Panc1 (cell line): ENCODE data around the gene CLC. TPM values are rescaled to one million over a fixed set of nuclear protein-coding genes. Genes with fewer than 3 reads are reported as not detected.

Experiments used
- ATAC-seq: fragments of 200-7000 bp; cut with Tn5 transposase; 2 replicates; pipeline ENCODE4 v1.9.1; 2020; ENCODE audit warnings: mild to moderate bottlenecking, moderate library complexity
- BruUV-seq: library from RNA; stranded (reverse); fragments of 400-500 nt; replicated peaks from 2 replicates; lab custom pipeline; 2021; lab: Mats Ljungman, UMichigan
- CTCF ChIA-PET: fragments of 300-600 bp; sonication (Branson Sonifier 250); formaldehyde crosslinking; loops from one replicate; lab custom pipeline; 2022; ENCODE audit warnings: antibody characterized with exemption; lab: Charles Lee
- POLR2A ChIA-PET: fragments of 300-600 bp; sonication (Branson Sonifier 250); formaldehyde crosslinking; loops from one replicate; lab custom pipeline; 2022; ENCODE audit warnings: antibody characterized with exemption; lab: Charles Lee
- DNase-seq: peaks from one replicate; pipeline ENCODE4 v3.0.0-alpha.2; 2010; ENCODE audit warnings: low read depth, low spot score
- H3K27ac ChIP-seq: 2 replicates; pipeline ENCODE4 v1.5.1; 2011; ENCODE audit warnings: mild to moderate bottlenecking, low read length, inconsistent platforms
- H3K27me3 ChIP-seq: fragments of 200-500 bp; sonication (Bioruptor generic); 2 replicates; pipeline ENCODE4 v1.6.0; 2014; ENCODE audit warnings: low read length, inconsistent platforms; ENCODE audit not compliant: control insufficient read depth, insufficient read depth
- H3K36me3 ChIP-seq: fragments of 200-500 bp; sonication (Bioruptor generic); 2 replicates; pipeline ENCODE4 v1.5.1; 2014; ENCODE audit warnings: inconsistent platforms, mild to moderate bottlenecking, low read length, moderate library complexity; ENCODE audit not compliant: control insufficient read depth, insufficient read depth
- H3K4me1 ChIP-seq: 2 replicates; pipeline ENCODE4 v1.5.1; 2011; ENCODE audit warnings: inconsistent platforms, mild to moderate bottlenecking, low read length, moderate library complexity; ENCODE audit not compliant: control insufficient read depth, insufficient read depth
- H3K4me3 ChIP-seq, 2 experiments: 2 replicates each; pipeline ENCODE4 v1.5.1; 2011 to 2012; ENCODE audit warnings: low read depth in 2 of 2, low read length in 2 of 2, mild to moderate bottlenecking in 2 of 2, inconsistent platforms in 1 of 2, moderate library complexity in 1 of 2
- H3K9me3 ChIP-seq: fragments of 200-500 bp; sonication (Bioruptor generic); 2 replicates; pipeline ENCODE4 v1.5.1; 2014; ENCODE audit warnings: low read depth, mild to moderate bottlenecking, inconsistent platforms, low read length, moderate library complexity; ENCODE audit not compliant: control insufficient read depth, insufficient read depth
- CTCF ChIP-seq: fragments of 450-650 bp; IDR thresholded peaks from 2 replicates; pipeline ENCODE4 v1.5.1; 2017; ENCODE audit warnings: mild to moderate bottlenecking
- POLR2AphosphoS5 ChIP-seq: IDR thresholded peaks from 2 replicates; pipeline ENCODE4 v1.6.1; 2012; ENCODE audit warnings: mild to moderate bottlenecking, low read depth, low read length, moderate library complexity
- REST ChIP-seq, 2 experiments: IDR thresholded peaks; 2 replicates each; pipeline ENCODE4 v1.6.1; 2011 to 2012; ENCODE audit warnings: low read depth in 2 of 2, control low read depth in 1 of 2, low read length in 1 of 2, mild to moderate bottlenecking in 1 of 2, moderate library complexity in 1 of 2; ENCODE audit not compliant: insufficient read depth in 1 of 2
- SIN3A ChIP-seq: IDR thresholded peaks from 2 replicates; pipeline ENCODE4 v1.6.1; 2012; ENCODE audit warnings: low read depth, mild to moderate bottlenecking, low read length, moderate library complexity, borderline replicate concordance; ENCODE audit not compliant: insufficient read depth
- TCF7L2 ChIP-seq: IDR thresholded peaks from 2 replicates; pipeline ENCODE4 v1.6.1; 2011; ENCODE audit warnings: mild to moderate bottlenecking, low read depth, low read length, inconsistent platforms
- in situ Hi-C: cut with HindIII; loops from 2 replicates; pipeline ENCODE4 v1.10.0; 2016; ENCODE audit warnings: low sequenced_read_pairs, low pct_unique_long_range_greater_than_20kb
- intact Hi-C: fragments of 100-400 bp; cut with micrococcal nuclease; formaldehyde crosslinking; loops from one replicate; pipeline ENCODE4 v1.10.0; 2022; ENCODE audit not compliant: unreplicated experiment
- total RNA-seq: library from RNA; stranded (reverse); gene quantifications from one replicate; pipeline ENCODE4 v1.2.1, GENCODE V29; 2021; ENCODE audit not compliant: unreplicated experiment

The CLC gene
- total RNA-seq, 1 experiment from 2014 or later: not detected

DNA sequence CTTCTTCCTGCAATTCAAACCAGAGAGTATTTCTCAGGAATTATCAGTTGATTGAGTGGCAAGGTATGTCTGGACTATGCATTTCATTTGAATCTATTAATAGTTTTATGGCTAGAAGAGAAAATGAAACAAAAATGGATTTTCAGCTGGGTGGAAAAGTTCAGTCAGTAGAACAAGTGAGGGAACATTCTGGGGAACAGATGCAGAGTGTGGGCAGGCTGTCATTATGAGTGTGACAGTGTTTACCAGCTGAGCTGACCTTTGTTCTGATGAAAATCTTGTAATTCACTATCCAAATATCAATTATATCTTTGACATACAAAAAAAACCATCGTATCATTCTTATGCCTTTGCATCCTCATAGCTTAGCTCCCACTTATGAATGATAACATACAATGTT, 2.6 kb upstream of the CLC start:
- in situ Hi-C loops (loop anchor here (10.0 kb wide), 1 partner anchor 124 kb away; no protein-coding TSS in a partner anchor), intact Hi-C loops (no loop called here)
- H3K4me3 ChIP-seq: no peak overlapping the region
- no peaks in the 10 kb centered on the region for H3K36me3 ChIP-seq
- ChIA-PET CTCF (interaction anchor here (0.8 to 1.2 kb wide), 2 partner anchors 189 to 228 kb away, joined by 3 to 4 read pairs; no protein-coding TSS in a partner anchor), POLR2A (no interaction called here)
- ATAC-seq (no peak), DNase-seq (no peak)
- BruUV-seq: no TSS peak
- H3K27ac ChIP-seq: no peak overlapping the region
- peaks cover 84% of the 10 kb centered on the region for H3K27me3 ChIP-seq
- H3K4me1 ChIP-seq: no peaks in the 10 kb centered on the region
- H3K9me3 ChIP-seq: no peaks in the 10 kb centered on the region
- no peak for TF ChIP-seq POLR2AphosphoS5
- TF ChIP-seq SIN3A: no peak
- no peak for TF ChIP-seq CTCF
- TF ChIP-seq REST (IDR thresholded peaks at IDR 0.05; ENCODE audit: insufficient read depth in 1 of 2, low read depth in 2 of 2, low read length in 1 of 2): no peak
- TF ChIP-seq TCF7L2: no peak

DNA sequence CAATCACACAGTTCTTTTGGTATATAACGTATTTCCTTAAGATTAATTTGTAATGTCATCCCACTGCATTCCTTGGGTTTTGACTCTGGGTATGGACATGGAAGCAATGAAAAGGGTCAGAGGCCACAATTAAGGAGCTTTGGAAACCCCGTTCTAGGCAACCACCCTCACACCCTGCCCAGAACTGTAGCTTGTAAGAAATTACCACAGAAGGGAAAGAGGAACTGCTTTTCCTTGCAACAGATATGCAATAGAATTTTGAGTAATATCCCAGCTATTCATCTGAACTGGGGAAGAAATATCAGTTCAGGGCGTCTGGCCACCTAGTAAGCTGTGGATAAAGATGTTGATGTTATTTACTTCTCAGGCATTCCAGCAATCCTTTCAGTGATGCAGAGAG, 985 bp upstream of the CLC start:
- DNase-seq (no peak), ATAC-seq (no peak)
- intact Hi-C loops: no loop called here
- in situ Hi-C loops: no loop called here
- Histone ChIP-seq H3K36me3 (no peaks in the 10 kb centered on the region), H3K9me3 (no peaks in the 10 kb centered on the region), H3K27ac (no peak overlapping the region), H3K4me1 (no peaks in the 10 kb centered on the region), H3K27me3 (peaks cover 82% of the 10 kb centered on the region), H3K4me3 (no peak overlapping the region)
- TF ChIP-seq TCF7L2: no peak
- TF ChIP-seq POLR2AphosphoS5: no peak
- no peak for TF ChIP-seq SIN3A
- no peak for TF ChIP-seq CTCF
- TF ChIP-seq REST (IDR thresholded peaks at IDR 0.05; ENCODE audit: insufficient read depth in 1 of 2, low read depth in 2 of 2, low read length in 1 of 2): no peak
- CTCF ChIA-PET: interaction anchor here (0.6 to 1.0 kb wide), 4 partner anchors 29 to 1500 kb away, joined by 3 to 6 read pairs (median 3); no protein-coding TSS in a partner anchor
- POLR2A ChIA-PET: interaction anchor here (0.6 kb wide), 2 partner anchors 107 to 199 kb away, joined by 3 read pairs; partner anchors contain the start of gene FBL
- no TSS peak for BruUV-seq
